HG02642 (cell line): ENCODE measurements around the gene BRD1.
A peak's percentile ranks its signal among the peaks of the same experiment; 100 is the strongest.
"Not testable (repeated sequence)": the region's sequence is repeated elsewhere in the genome, so short reads cannot be mapped to it uniquely, and the experiment has no call there.

ENCODE experiments used
- ATAC-seq: cut with Tn5 transposase; IDR thresholded peaks from one replicate; pipeline ENCODE4 v1.9.1; 2021; ENCODE audit warnings: mild to moderate bottlenecking; ENCODE audit not compliant: unreplicated experiment, poor library complexity

BRD1 gene

GRCh38 chr22:49827271-49827852 lies 311 bp downstream of the BRD1 start:
- ATAC-seq = no peak

- peak; percentile 32 for ATAC-seq
These were observed 936 bp downstream of the BRD1 start for GRCh38 chr22:49826603-49827270.

- no peak for ATAC-seq
These were observed 1.6 kb downstream of the BRD1 start for GRCh38 chr22:49825944-49826602.

GRCh38 chr22:49825436-49825835 lies 2.2 kb downstream of the BRD1 start:
- ATAC-seq = no peak

- ATAC-seq = no peak
These were observed 2.7 kb downstream of the BRD1 start for GRCh38 chr22:49824936-49825335.

- ATAC-seq = no peak
These were observed 3.3 kb downstream of the BRD1 start for GRCh38 chr22:49824185-49824925.

GRCh38 chr22:49823289-49824045 lies 4.2 kb downstream of the BRD1 start:
- ATAC-seq = no peak

GRCh38 chr22:49821741-49822140 lies 5.9 kb downstream of the BRD1 start:
- ATAC-seq = not testable (repeated sequence)

GRCh38 chr22:49820984-49821383 lies 6.7 kb downstream of the BRD1 start:
- ATAC-seq = no peak

- ATAC-seq = no peak
These were observed 10.3 kb downstream of the BRD1 start for GRCh38 chr22:49817359-49817758.

GRCh38 chr22:49815641-49816091 lies 12.0 kb downstream of the BRD1 start:
- no peak for ATAC-seq

GRCh38 chr22:49814856-49815255 lies 12.8 kb downstream of the BRD1 start:
- ATAC-seq = no peak

GRCh38 chr22:49814164-49814686 lies 13.4 kb downstream of the BRD1 start:
- ATAC-seq = no peak

GRCh38 chr22:49812838-49813237 lies 14.8 kb downstream of the BRD1 start:
- no peak for ATAC-seq

- ATAC-seq = no peak
These were observed 16.5 kb downstream of the BRD1 start for GRCh38 chr22:49811020-49811791.

- ATAC-seq = no peak
These were observed 17.2 kb downstream of the BRD1 start for GRCh38 chr22:49810363-49811019.

- ATAC-seq = no peak
These were observed 19.6 kb downstream of the BRD1 start for GRCh38 chr22:49807780-49808708.

GRCh38 chr22:49807129-49807528 lies 20.5 kb downstream of the BRD1 start:
- ATAC-seq = no peak
